Nephron progenitor cell (in vitro differentiated cells): Measurements from ENCODE around the gene POU5F1.

Experiments
- DNase-seq: peaks from one replicate; pipeline ENCODE4 v3.0.0; 2021
- H3K27ac Mint-ChIP-seq: 2 replicates; pipeline ENCODE4 v1.8.0; 2021; ENCODE audit warnings: mild to moderate bottlenecking, moderate library complexity, mixed read lengths
- H3K27me3 Mint-ChIP-seq: 2 replicates; pipeline ENCODE4 v1.8.0; 2021; ENCODE audit warnings: mild to moderate bottlenecking, low read depth, mixed read lengths; ENCODE audit not compliant: poor library complexity
- H3K36me3 Mint-ChIP-seq: 2 replicates; pipeline ENCODE4 v1.8.0; 2021; ENCODE audit warnings: low read depth, mixed read lengths
- H3K4me1 Mint-ChIP-seq: 2 replicates; pipeline ENCODE4 v1.8.0; 2021; ENCODE audit warnings: mixed read lengths
- H3K4me3 Mint-ChIP-seq: 2 replicates; pipeline ENCODE4 v1.8.0; 2021; ENCODE audit warnings: mild to moderate bottlenecking, moderate library complexity, mixed read lengths
- H3K9me3 Mint-ChIP-seq: 2 replicates; pipeline ENCODE4 v1.8.0; 2021; ENCODE audit warnings: mild to moderate bottlenecking, moderate library complexity, mixed read lengths
- TF ChIP-seq, protein P1 (sequence below): fragments of 200-600 bp; sonication (generic); IDR thresholded peaks from 2 replicates; pipeline ENCODE4 v1.5.0; 2021; ENCODE audit warnings: antibody characterized with exemption

Gene POU5F1

DNA sequence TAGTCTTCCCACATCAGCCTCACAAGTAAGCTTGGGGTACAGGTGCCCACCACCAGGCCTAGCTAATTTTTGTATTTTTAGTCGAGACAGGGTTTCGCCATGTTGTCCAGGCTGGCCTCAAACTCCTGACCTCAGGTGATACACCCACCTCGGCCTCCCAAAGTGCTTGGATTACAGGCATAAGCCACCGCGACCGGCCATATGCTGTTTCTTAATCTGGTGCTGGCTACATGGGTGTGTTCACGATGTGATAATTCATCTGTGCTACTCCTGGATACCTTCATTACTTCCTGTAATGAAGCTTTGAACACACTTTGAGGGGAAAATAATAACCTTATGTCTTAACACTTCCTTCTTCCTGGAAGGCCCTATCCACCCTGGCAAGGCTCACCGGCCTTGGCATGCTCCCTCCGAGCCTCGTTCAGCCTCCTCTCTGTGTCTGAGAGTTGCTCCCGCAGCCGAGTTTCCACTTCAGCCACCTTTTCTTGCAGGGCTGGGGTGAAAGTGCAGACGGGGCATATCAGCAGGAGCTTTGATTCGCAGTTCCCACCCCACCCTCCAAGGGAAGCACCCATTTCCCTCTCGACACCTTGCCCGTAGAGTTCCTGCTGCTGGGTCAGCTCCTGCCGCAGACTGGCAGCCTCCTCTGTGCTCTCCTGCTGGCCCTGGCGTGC is 26.0 kb downstream of the POU5F1 start:
- TF ChIP-seq, protein P1, sequence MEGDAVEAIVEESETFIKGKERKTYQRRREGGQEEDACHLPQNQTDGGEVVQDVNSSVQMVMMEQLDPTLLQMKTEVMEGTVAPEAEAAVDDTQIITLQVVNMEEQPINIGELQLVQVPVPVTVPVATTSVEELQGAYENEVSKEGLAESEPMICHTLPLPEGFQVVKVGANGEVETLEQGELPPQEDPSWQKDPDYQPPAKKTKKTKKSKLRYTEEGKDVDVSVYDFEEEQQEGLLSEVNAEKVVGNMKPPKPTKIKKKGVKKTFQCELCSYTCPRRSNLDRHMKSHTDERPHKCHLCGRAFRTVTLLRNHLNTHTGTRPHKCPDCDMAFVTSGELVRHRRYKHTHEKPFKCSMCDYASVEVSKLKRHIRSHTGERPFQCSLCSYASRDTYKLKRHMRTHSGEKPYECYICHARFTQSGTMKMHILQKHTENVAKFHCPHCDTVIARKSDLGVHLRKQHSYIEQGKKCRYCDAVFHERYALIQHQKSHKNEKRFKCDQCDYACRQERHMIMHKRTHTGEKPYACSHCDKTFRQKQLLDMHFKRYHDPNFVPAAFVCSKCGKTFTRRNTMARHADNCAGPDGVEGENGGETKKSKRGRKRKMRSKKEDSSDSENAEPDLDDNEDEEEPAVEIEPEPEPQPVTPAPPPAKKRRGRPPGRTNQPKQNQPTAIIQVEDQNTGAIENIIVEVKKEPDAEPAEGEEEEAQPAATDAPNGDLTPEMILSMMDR: no peak
- Mint-ChIP-seq H3K4me3 (no peak overlapping the region), H3K27ac (no peak overlapping the region)

DNA sequence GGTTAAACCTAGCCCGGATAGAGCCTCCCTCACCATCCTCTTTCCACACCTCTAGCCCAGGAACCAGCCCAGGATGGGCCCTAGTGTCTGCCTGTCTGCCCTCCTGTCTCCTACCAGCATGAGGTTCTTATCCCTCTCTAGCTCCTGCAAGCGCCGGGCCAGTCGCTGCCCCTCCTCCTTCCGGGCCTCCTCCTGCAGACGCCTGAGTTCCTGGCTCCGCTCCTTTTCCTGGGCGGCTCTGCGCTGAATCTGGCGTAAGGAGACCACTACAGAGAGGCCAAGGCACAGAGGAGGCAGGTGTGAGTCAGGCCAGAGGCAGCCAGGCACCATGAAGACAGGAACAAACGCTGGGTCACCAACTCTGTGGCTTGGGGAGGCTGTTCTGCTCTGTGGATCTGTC is 27.3 kb downstream of the POU5F1 start:
- Mint-ChIP-seq H3K27ac (no peak overlapping the region), H3K4me1 (peaks cover 33% of the 10 kb centered on the region), H3K9me3 (no peaks in the 10 kb centered on the region), H3K4me3 (no peak overlapping the region), H3K36me3 (peaks cover 21% of the 10 kb centered on the region), H3K27me3 (peaks cover 10% of the 10 kb centered on the region)
- TF ChIP-seq, protein P1: no peak
- peak; percentile 53 for DNase-seq

More for the DNA sequence above, 26.0 kb downstream of the POU5F1 start:
- Mint-ChIP-seq H3K4me1 (peaks cover 30% of the 10 kb centered on the region), H3K9me3 (no peaks in the 10 kb centered on the region), H3K36me3 (peaks cover 21% of the 10 kb centered on the region), H3K27me3 (peaks cover 9% of the 10 kb centered on the region)
- DNase-seq: no peak

DNA sequence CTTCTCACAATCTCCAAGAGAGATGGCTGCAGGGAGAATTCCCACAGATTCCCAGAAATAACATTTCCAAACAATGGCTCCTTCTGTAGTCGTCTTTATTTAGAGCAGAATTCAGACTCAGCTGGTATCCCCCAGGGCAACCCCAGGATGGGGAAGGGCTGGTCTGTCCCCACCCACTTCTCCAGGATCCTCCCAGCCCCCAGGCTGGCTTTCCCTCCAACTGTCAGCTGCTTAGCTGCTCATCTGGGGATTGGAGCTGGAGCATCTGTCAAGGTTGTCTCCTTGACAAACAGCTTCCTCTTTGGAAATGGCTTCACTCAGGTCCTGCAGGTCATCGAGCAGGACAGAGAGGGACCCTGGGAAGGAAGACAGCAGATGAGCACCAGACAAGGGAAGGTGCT is 28.1 kb downstream of the POU5F1 start:
- DNase-seq: peak; percentile 12
- Mint-ChIP-seq H3K9me3 (no peaks in the 10 kb centered on the region), H3K27ac (peak overlapping the region; percentile 92), H3K27me3 (peaks cover 10% of the 10 kb centered on the region), H3K36me3 (peaks cover 21% of the 10 kb centered on the region), H3K4me3 (peak overlapping the region; percentile 54), H3K4me1 (peaks cover 39% of the 10 kb centered on the region)
- TF ChIP-seq, protein P1: no peak

DNA sequence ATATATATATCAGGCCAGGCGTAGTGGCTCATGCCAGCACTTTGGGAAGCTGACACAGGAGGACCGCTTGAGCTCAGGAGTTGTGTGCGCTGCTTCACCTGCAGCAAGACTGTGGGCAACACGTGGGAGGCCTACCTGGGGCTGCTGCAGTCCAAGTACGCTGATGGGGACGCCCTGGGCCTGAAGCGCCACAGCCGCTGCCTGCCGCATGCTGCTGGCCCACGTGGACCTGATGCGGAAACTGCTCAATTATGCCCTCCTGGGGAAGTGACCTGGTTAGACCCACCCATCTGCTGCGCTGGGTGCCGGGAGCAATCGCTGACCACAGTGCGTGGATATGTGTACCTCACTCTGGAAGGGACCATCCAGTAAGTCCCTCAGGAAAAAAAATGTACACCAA is 29.8 kb downstream of the POU5F1 start:
- peaks cover 7% of the 10 kb centered on the region for H3K27me3 Mint-ChIP-seq
- H3K36me3 Mint-ChIP-seq: peaks cover 13% of the 10 kb centered on the region
- TF ChIP-seq, protein P1: no peak
- peaks cover 40% of the 10 kb centered on the region for H3K4me1 Mint-ChIP-seq
- H3K4me3 Mint-ChIP-seq: no peak overlapping the region
- no peak overlapping the region for H3K27ac Mint-ChIP-seq
- DNase-seq: no peak
- H3K9me3 Mint-ChIP-seq: no peaks in the 10 kb centered on the region

DNA sequence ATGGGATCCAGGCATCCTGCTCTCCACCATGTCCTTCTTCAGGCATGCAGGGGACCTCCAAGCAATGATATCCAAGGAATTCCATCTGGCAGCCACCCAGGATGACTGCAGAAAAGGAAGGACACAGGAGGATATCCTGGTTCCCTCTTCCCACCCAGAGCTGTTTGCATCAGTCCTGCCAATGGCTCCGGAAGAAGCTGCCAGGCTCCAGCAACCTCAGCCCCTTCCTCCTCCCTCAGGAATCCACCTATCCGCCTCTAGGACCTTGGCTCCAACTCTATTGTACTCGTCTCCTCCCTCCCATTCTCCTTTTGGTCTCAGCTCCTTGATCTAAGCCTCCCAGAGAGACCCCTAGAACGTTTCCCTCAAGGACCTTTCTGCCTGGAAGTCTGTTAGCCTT is 30.9 kb downstream of the POU5F1 start:
- Mint-ChIP-seq H3K27me3 (peaks cover 5% of the 10 kb centered on the region), H3K27ac (no peak overlapping the region), H3K4me3 (no peak overlapping the region), H3K36me3 (peaks cover 4% of the 10 kb centered on the region), H3K9me3 (no peaks in the 10 kb centered on the region), H3K4me1 (peaks cover 40% of the 10 kb centered on the region)
- DNase-seq: no peak
- TF ChIP-seq, protein P1: no peak

DNA sequence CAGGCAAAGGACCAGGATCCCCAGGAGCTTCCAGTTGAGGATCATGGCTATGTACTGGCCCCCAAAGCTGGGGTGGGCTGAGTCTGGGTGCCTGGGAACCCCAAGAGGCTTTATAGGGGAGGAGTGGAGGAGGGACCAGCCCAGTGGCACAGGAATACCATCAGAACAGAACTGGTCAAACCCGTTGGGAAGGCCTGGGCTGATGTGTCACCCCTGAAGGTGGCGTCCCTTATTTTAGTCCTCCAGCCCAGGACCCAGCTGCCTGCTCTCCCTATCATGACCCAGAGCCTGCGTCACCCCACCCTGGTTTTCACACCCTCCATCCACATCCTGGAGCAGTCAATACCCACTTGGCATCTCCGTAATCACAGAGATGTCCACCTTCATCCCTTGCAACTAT is 31.5 kb downstream of the POU5F1 start, which contains the start of gene PSORS1C2:
PSORS1C2 (minus strand) TSS at position 85 of the 400 bp plus-strand sequence; CDS start at position 45, 40 bp downstream.
- peaks cover 5% of the 10 kb centered on the region for H3K27me3 Mint-ChIP-seq
- H3K9me3 Mint-ChIP-seq: no peaks in the 10 kb centered on the region
- no peaks in the 10 kb centered on the region for H3K36me3 Mint-ChIP-seq
- no peak for DNase-seq
- H3K27ac Mint-ChIP-seq: no peak within 1 kb of the TSS
- H3K4me1 Mint-ChIP-seq: peaks cover 40% of the 10 kb centered on the region
- TF ChIP-seq, protein P1: no peak
- no peak within 1 kb of the TSS for H3K4me3 Mint-ChIP-seq
